ENCODE results near the gene HEMGN. TPM values are rescaled to one million over a fixed set of nuclear protein-coding genes. Genes with fewer than 3 reads are reported as not detected.
A peak's percentile ranks its signal among the peaks of the same experiment; 100 is the strongest.

The HEMGN gene
- total and polyA plus RNA-seq, 5 donors from 2014 or later, result 1.7 to 7.0 (median 3.6) TPM

DNA sequence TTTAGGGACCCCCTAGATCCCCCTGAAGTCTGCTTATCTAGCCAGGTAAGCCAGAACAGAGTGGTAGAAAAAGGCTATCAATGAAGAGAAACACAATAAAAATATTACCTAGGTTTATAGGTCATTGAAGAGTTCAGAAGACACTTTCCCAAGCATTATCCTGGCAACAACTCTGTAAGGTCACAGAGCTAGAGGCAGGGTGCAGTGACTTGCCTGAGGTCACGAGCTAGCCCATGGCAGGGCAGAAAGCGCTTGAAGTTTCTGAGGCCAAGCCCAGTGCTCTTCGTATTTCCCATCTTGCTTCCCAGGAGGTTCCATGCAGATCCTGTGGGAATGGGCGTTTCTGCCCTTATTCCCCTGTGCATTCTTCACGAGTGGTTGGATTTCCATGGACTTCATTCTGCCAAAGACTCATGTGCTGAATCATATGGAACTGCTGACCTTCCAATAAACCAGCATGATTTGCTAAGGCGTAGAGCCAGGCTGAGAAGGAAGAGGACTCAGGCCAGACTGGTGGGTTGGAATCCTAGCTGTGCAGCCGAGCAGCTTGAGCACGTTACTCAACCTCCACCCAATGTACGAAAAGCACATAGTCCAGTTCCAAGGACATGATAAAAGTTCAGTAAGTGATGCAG lies 37.8 kb downstream of the HEMGN start:
- Histone ChIP-seq H3K4me3 (ENCODE audit: low read depth, low read length) (no peak overlapping the region), H3K27ac (ENCODE audit: insufficient read depth, low read length, poor library complexity, severe bottlenecking) (no peak overlapping the region), H3K9me3 (ENCODE audit: control insufficient read depth in 2 of 2, low read length in 2 of 2) (no peaks in the 10 kb centered on the region), H3K36me3 (ENCODE audit: control insufficient read depth, insufficient read depth, low read length) (peaks cover 26% of the 10 kb centered on the region), H3K27me3 (ENCODE audit: control insufficient read depth, insufficient read depth, low read length) (no peaks in the 10 kb centered on the region), H3K4me1 (ENCODE audit: control insufficient read depth, insufficient read depth, low read length, poor library complexity, severe bottlenecking) (peaks cover 40% of the 10 kb centered on the region)
- peaks cover 13% of the 10 kb centered on the region for H3K36me3 Mint-ChIP-seq
- no peaks in the 10 kb centered on the region for H3K9me3 Mint-ChIP-seq
- no peak overlapping the region for H3K4me3 Mint-ChIP-seq
- peaks cover 4% of the 10 kb centered on the region for H3K27me3 Mint-ChIP-seq
- H3K4me1 Mint-ChIP-seq, result peaks cover 31 to 49% (median 37%) of the 10 kb centered on the region in 4 donors
- H3K27ac Mint-ChIP-seq, result peak overlapping the region in 2 of 3 donors; percentile 10 to 43
- DNase-seq (no peak), ATAC-seq (ENCODE audit: low read depth in 2 of 2) (no peak)

DNA sequence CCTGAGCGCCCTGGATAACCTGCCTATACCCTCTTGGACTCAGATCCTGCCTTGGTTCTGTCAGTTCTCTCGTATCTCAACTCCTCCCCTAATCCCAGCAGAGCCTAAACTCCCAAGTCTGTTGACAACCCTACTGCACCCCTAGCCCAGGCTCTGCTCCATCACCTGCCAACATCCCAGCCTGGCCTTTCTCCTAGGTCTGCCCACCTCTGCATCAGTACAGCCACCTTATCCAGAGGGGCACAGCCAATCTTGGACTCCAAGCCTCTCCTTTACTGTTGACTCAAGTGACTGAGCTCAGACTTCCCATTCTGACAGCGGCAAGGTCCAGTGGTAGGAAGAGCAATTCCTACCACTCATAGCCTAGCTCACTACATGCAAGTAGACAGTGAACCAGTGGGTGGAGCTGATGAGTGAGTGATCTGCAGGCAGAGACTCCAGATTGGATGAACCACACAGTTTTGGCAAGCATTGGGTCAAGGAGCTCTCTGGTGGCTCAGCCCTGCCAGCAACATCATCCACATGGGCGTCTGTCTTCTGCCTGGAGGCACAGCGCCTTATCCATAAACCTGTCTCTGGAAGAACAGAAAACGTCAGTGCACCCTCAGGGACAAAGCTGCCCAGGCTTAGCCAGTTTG lies 42.2 kb downstream of the HEMGN start:
- no peak overlapping the region for H3K4me3 ChIP-seq (ENCODE audit: low read depth, low read length)
- peaks cover 0 to 14% (median 5%) of the 10 kb centered on the region in 7 donors for H3K9me3 Mint-ChIP-seq
- no peak overlapping the region for H3K27ac ChIP-seq (ENCODE audit: insufficient read depth, low read length, poor library complexity, severe bottlenecking)
- H3K36me3 ChIP-seq (ENCODE audit: control insufficient read depth, insufficient read depth, low read length), result peaks cover 15% of the 10 kb centered on the region
- peaks cover 3 to 7% of the 10 kb centered on the region in 2 experiments for H3K9me3 ChIP-seq (ENCODE audit: control insufficient read depth in 2 of 2, low read length in 2 of 2)
- H3K27me3 ChIP-seq (ENCODE audit: control insufficient read depth, insufficient read depth, low read length), result no peaks in the 10 kb centered on the region
- no peak overlapping the region for H3K27ac Mint-ChIP-seq
- DNase-seq, result peak in 1 of 3 donors; percentile 29
- peaks cover 21% of the 10 kb centered on the region for H3K36me3 Mint-ChIP-seq
- H3K4me1 ChIP-seq (ENCODE audit: control insufficient read depth, insufficient read depth, low read length, poor library complexity, severe bottlenecking), result peaks cover under 1% of the 10 kb centered on the region
- ATAC-seq (ENCODE audit: low read depth in 2 of 2), result no peak
- H3K4me1 Mint-ChIP-seq, result peaks cover under 1 to 18% (median 9%) of the 10 kb centered on the region in 4 donors
- no peak overlapping the region for H3K4me3 Mint-ChIP-seq
- H3K27me3 Mint-ChIP-seq, result no peaks in the 10 kb centered on the region

DNA sequence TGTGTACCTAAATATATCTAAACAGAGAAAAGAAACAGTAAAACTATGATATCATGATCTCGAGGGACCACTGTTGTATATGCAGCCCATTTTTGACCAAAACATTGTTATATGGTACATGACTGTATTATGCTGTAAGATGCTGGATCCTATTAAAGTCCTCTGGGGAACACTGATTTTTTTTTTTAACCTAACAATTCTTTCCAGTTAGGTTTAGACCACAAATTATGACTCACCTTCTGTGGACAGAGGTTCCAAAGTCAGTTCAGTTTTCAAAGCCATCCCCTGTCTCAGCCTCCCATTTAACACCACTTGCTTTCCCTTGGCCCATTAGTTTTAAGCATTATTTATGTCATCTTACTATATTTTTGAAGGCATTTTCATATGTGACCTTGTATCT lies 42.8 kb downstream of the HEMGN start:
- no peak overlapping the region for H3K27ac Mint-ChIP-seq
- DNase-seq (no peak), ATAC-seq (ENCODE audit: low read depth in 2 of 2) (no peak)
- H3K27me3 Mint-ChIP-seq, result no peaks in the 10 kb centered on the region
- Histone ChIP-seq H3K27ac (ENCODE audit: insufficient read depth, low read length, poor library complexity, severe bottlenecking) (no peak overlapping the region), H3K9me3 (ENCODE audit: control insufficient read depth in 2 of 2, low read length in 2 of 2) (peaks cover 3 to 7% of the 10 kb centered on the region in 2 experiments), H3K27me3 (ENCODE audit: control insufficient read depth, insufficient read depth, low read length) (no peaks in the 10 kb centered on the region), H3K4me3 (ENCODE audit: low read depth, low read length) (no peak overlapping the region), H3K4me1 (ENCODE audit: control insufficient read depth, insufficient read depth, low read length, poor library complexity, severe bottlenecking) (no peaks in the 10 kb centered on the region), H3K36me3 (ENCODE audit: control insufficient read depth, insufficient read depth, low read length) (peaks cover 14% of the 10 kb centered on the region)
- no peak overlapping the region for H3K4me3 Mint-ChIP-seq
- peaks cover under 1 to 16% (median 6%) of the 10 kb centered on the region in 4 donors for H3K4me1 Mint-ChIP-seq
- peaks cover 0 to 14% (median 5%) of the 10 kb centered on the region in 7 donors for H3K9me3 Mint-ChIP-seq
- peaks cover 21% of the 10 kb centered on the region for H3K36me3 Mint-ChIP-seq

DNA sequence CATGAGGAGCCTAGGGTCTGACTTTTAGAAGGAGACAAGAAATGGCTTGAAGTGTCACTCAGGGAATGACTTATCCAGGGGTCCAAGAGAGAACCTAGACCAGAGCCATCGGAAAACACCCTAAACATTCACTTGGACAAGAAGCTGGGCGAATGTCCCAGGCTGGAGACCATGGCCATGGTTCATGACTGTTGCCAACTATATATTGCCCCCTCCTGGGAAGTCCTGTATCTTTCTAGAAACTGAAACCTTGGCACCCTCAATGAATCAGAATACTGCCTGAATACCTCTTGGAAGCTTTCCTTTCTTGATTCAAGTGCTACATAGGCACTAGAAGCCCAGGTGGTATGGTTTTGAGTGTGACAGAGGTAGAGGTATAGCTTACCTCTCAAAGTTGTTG lies 45.6 kb downstream of the HEMGN start:
- Mint-ChIP-seq H3K4me1 (peaks cover 6 to 10% (median 8%) of the 10 kb centered on the region in 4 donors), H3K36me3 (peaks cover 29% of the 10 kb centered on the region), H3K9me3 (peaks cover 0 to 14% (median 5%) of the 10 kb centered on the region in 7 donors), H3K27ac (no peak overlapping the region), H3K4me3 (no peak overlapping the region), H3K27me3 (no peaks in the 10 kb centered on the region)
- peaks cover 5% of the 10 kb centered on the region for H3K4me1 ChIP-seq (ENCODE audit: control insufficient read depth, insufficient read depth, low read length, poor library complexity, severe bottlenecking)
- H3K4me3 ChIP-seq (ENCODE audit: low read depth, low read length), result no peak overlapping the region
- DNase-seq (no peak), ATAC-seq (ENCODE audit: low read depth in 2 of 2) (no peak)
- H3K9me3 ChIP-seq (ENCODE audit: control insufficient read depth in 2 of 2, low read length in 2 of 2), result peaks cover 3 to 7% of the 10 kb centered on the region in 2 experiments
- peaks cover 5% of the 10 kb centered on the region for H3K36me3 ChIP-seq (ENCODE audit: control insufficient read depth, insufficient read depth, low read length)
- H3K27me3 ChIP-seq (ENCODE audit: control insufficient read depth, insufficient read depth, low read length), result no peaks in the 10 kb centered on the region
- H3K27ac ChIP-seq (ENCODE audit: insufficient read depth, low read length, poor library complexity, severe bottlenecking), result no peak overlapping the region

DNA sequence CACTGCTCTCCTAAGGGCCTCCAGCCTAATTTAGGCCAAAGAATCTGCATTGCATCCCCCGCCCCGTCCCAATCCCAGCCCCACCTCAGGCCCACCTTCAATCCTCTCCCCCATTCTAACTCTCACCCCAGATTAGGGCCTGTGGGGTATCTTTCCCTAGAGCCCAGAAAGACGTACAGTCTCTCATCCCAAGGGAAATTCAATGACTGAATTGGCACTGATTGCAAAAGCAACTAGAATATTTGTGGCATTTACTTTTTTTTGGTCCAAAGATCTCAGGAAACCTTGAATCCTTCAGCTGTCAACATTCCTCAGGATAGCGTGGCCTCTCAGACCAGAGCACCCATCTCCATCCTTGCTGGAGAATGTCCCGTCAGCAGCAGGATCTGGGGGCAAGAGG lies 46.2 kb downstream of the HEMGN start:
- H3K4me1 Mint-ChIP-seq, result peaks cover 0 to 10% (median 8%) of the 10 kb centered on the region in 4 donors
- H3K4me3 Mint-ChIP-seq, result no peak overlapping the region
- peaks cover 29% of the 10 kb centered on the region for H3K36me3 Mint-ChIP-seq
- H3K9me3 Mint-ChIP-seq, result peaks cover 0 to 14% (median 5%) of the 10 kb centered on the region in 7 donors
- H3K27me3 Mint-ChIP-seq, result no peaks in the 10 kb centered on the region
- Histone ChIP-seq H3K4me1 (ENCODE audit: control insufficient read depth, insufficient read depth, low read length, poor library complexity, severe bottlenecking) (peaks cover 5% of the 10 kb centered on the region), H3K36me3 (ENCODE audit: control insufficient read depth, insufficient read depth, low read length) (peaks cover 3% of the 10 kb centered on the region), H3K27me3 (ENCODE audit: control insufficient read depth, insufficient read depth, low read length) (no peaks in the 10 kb centered on the region), H3K27ac (ENCODE audit: insufficient read depth, low read length, poor library complexity, severe bottlenecking) (no peak overlapping the region), H3K9me3 (ENCODE audit: control insufficient read depth in 2 of 2, low read length in 2 of 2) (peaks cover 3 to 7% of the 10 kb centered on the region in 2 experiments), H3K4me3 (ENCODE audit: low read depth, low read length) (no peak overlapping the region)
- no peak overlapping the region for H3K27ac Mint-ChIP-seq
- ATAC-seq (ENCODE audit: low read depth in 2 of 2) (no peak), DNase-seq (no peak)

DNA sequence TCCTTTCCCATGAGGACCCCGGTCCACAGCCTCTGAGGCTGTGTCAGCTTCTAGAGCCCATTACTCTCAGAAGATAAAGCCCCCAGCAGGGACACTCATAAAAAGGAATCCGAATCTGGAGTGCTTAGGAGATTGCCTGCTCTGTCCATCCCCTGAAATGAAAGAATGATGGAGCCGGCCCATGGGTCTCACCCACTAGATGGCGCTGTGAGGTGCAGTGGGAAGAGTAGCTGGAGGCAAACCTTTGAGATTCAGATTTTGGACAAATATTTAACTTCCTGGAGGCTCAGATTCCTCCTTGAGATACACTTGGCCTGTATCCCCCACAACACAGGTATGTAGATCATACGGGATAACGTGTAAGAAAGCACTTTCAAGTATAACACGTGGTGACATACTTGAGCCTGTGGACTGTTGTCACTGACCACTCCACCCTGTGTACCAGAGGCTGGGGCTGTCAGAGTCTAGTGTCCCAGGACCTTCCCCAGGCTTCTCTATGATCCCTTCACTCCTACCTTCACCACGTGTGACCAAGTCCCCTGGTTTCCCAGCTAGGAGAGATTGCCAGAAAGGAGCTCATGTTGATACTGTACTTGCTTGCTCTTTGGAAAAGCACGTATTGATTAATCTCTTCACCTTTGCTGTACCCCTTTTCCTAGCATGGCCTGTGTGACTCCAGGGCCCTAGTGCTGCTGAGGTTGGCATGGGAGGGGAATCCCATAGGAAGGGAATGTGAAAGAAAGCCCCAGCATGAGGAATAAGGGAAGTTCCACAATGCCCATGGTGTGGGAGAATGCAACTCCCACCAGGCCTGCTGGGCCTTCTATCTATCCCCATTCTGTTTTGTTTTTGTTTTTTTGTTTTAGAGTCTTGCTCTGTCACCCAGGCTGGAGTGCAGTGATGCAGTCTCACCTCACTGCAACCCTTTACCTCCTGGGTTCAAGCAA lies 47.8 kb downstream of the HEMGN start:
- H3K27me3 ChIP-seq (ENCODE audit: control insufficient read depth, insufficient read depth, low read length), result no peaks in the 10 kb centered on the region
- H3K4me3 ChIP-seq (ENCODE audit: low read depth, low read length), result no peak overlapping the region
- H3K9me3 ChIP-seq (ENCODE audit: control insufficient read depth in 2 of 2, low read length in 2 of 2), result peaks cover 3 to 7% of the 10 kb centered on the region in 2 experiments
- Mint-ChIP-seq H3K27ac (peak overlapping the region in 1 of 3 donors; percentile 48), H3K27me3 (no peaks in the 10 kb centered on the region), H3K4me1 (peaks cover 0 to 8% (median 6%) of the 10 kb centered on the region in 4 donors), H3K9me3 (peaks cover 0 to 14% (median 5%) of the 10 kb centered on the region in 7 donors), H3K4me3 (no peak overlapping the region), H3K36me3 (peaks cover 21% of the 10 kb centered on the region)
- no peaks in the 10 kb centered on the region for H3K36me3 ChIP-seq (ENCODE audit: control insufficient read depth, insufficient read depth, low read length)
- peaks cover 5% of the 10 kb centered on the region for H3K4me1 ChIP-seq (ENCODE audit: control insufficient read depth, insufficient read depth, low read length, poor library complexity, severe bottlenecking)
- DNase-seq (peak; percentile 27 to 57 (median 51)), ATAC-seq (ENCODE audit: low read depth in 2 of 2) (peak in 1 of 2 donors; percentile 58)
- H3K27ac ChIP-seq (ENCODE audit: insufficient read depth, low read length, poor library complexity, severe bottlenecking), result no peak overlapping the region

DNA sequence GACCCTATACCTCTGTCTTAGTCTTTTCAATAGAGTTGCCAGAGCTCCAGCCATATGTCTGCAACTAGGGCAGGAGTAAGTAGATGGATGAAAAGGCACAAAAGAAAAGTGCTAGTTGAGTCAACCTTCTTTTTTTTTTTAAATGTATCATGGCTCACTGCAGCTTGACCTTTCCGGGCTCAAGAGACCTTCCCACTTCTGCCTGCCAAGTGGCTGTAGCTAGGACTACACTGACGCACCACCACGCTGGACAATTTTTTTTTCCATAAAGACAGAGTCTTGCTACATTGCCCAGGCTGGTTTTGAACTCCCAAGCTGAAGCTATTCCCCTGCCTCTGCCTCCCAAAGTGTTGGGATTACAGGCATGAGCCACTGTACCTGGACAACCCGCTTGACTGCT lies 57.6 kb downstream of the HEMGN start:
- H3K4me3 Mint-ChIP-seq, result no peak overlapping the region
- no peak overlapping the region for H3K27ac ChIP-seq (ENCODE audit: insufficient read depth, low read length, poor library complexity, severe bottlenecking)
- H3K27ac Mint-ChIP-seq, result no peak overlapping the region
- ATAC-seq (ENCODE audit: low read depth in 2 of 2), result no peak
- no peak for DNase-seq
- H3K27me3 ChIP-seq (ENCODE audit: control insufficient read depth, insufficient read depth, low read length), result no peaks in the 10 kb centered on the region
- no peaks in the 10 kb centered on the region for H3K9me3 Mint-ChIP-seq
- H3K4me1 Mint-ChIP-seq, result peaks cover 0 to 9% (median 3%) of the 10 kb centered on the region in 4 donors
- peaks cover 13% of the 10 kb centered on the region for H3K36me3 Mint-ChIP-seq
- no peaks in the 10 kb centered on the region for H3K9me3 ChIP-seq (ENCODE audit: control insufficient read depth in 2 of 2, low read length in 2 of 2)
- no peak overlapping the region for H3K4me3 ChIP-seq (ENCODE audit: low read depth, low read length)
- H3K4me1 ChIP-seq (ENCODE audit: control insufficient read depth, insufficient read depth, low read length, poor library complexity, severe bottlenecking), result no peaks in the 10 kb centered on the region
- H3K27me3 Mint-ChIP-seq, result peaks cover 6% of the 10 kb centered on the region
- no peaks in the 10 kb centered on the region for H3K36me3 ChIP-seq (ENCODE audit: control insufficient read depth, insufficient read depth, low read length)

All from CD4-positive, CD25-positive, alpha-beta regulatory T cell (primary cell).